K562 (cell line): ENCODE measurements around the gene DCXR. TPM values are rescaled to one million over a fixed set of nuclear protein-coding genes. Genes with fewer than 3 reads are reported as not detected.

Experiments used
- CBX8 ChIP-seq: fragments of 200-600 bp; sonication (generic); IDR thresholded peaks from 2 replicates; pipeline ENCODE4 v1.6.1; 2012; ENCODE audit warnings: borderline replicate concordance, mixed run types, low read depth, mild to moderate bottlenecking, moderate library complexity, mixed read lengths, low read length, control low read depth, inconsistent platforms; ENCODE audit not compliant: poor library complexity, severe bottlenecking; ENCODE audit errors: extremely low read depth
- CHD2 ChIP-seq: IDR thresholded peaks from 2 replicates; pipeline ENCODE4 v1.6.1; 2011; ENCODE audit warnings: low read depth, low read length
- CTCFL ChIP-seq: IDR thresholded peaks from 2 replicates; pipeline ENCODE4 v1.6.1; 2011; ENCODE audit warnings: borderline replicate concordance, low read depth, mild to moderate bottlenecking, moderate library complexity, low read length; ENCODE audit not compliant: insufficient read depth, poor library complexity, severe bottlenecking
- E2F1 ChIP-seq: sonication (generic); formaldehyde crosslinking; IDR thresholded peaks from 2 replicates; pipeline ENCODE4 v1.8.1; 2023; ENCODE audit warnings: mild to moderate bottlenecking, missing genetic modification reagents, moderate library complexity
- ESRRA ChIP-seq: fragments of 450-650 bp; IDR thresholded peaks from 2 replicates; pipeline ENCODE4 v1.6.1; 2014; ENCODE audit warnings: low read depth, mild to moderate bottlenecking, moderate library complexity, borderline replicate concordance
- FOSL1 ChIP-seq: fragments of 200-800 bp; sonication (Bioruptor generic); conservative IDR thresholded peaks from 2 replicates; pipeline ENCODE4 v1.6.1; 2016; ENCODE audit warnings: missing genetic modification characterization, missing compliant biosample characterization
- GABPA ChIP-seq: fragments of 200-800 bp; sonication (Bioruptor generic); conservative IDR thresholded peaks from 2 replicates; pipeline ENCODE4 v1.6.1; 2016; ENCODE audit warnings: low read depth, missing genetic modification characterization, missing compliant biosample characterization
- MNT ChIP-seq, 2 experiments: fragments of 450-650 bp; conservative IDR thresholded peaks; 2 replicates each; pipeline ENCODE4 v1.6.1; 2017; ENCODE audit warnings: mild to moderate bottlenecking in 2 of 2, moderate library complexity in 2 of 2
- NFIC ChIP-seq: fragments of 450-650 bp; IDR thresholded peaks from 2 replicates; pipeline ENCODE4 v1.6.1; 2017; ENCODE audit warnings: mild to moderate bottlenecking, inconsistent platforms
- OTX1 ChIP-seq: fragments of 450-650 bp; formaldehyde crosslinking; IDR thresholded peaks from 2 replicates; pipeline ENCODE4 v1.4.0; 2022; ENCODE audit warnings: mild to moderate bottlenecking
- RBFOX2 ChIP-seq: fragments of 200-400 bp; formaldehyde crosslinking; IDR thresholded peaks from 2 replicates; pipeline ENCODE4 v1.6.1; 2017; ENCODE audit warnings: low read depth, mild to moderate bottlenecking, low read length, moderate library complexity
- RBM14 ChIP-seq: fragments of 200-400 bp; formaldehyde crosslinking; IDR thresholded peaks from 2 replicates; pipeline ENCODE4 v1.6.1; 2018; ENCODE audit warnings: low read depth, mild to moderate bottlenecking, low read length, moderate library complexity, borderline replicate concordance; ENCODE audit not compliant: insufficient read depth
- SIN3A ChIP-seq, 2 experiments: fragments of 150-350 bp in 1 of 2; IDR thresholded peaks; 2 replicates each; pipeline ENCODE4 v1.6.1; 2011 to 2016; ENCODE audit warnings: borderline replicate concordance in 2 of 2, low read depth in 2 of 2, low read length in 2 of 2, mild to moderate bottlenecking in 2 of 2, moderate library complexity in 2 of 2; ENCODE audit not compliant: control insufficient read depth in 1 of 2
- ZFX ChIP-seq: sonication (generic); formaldehyde crosslinking; IDR thresholded peaks from 2 replicates; pipeline ENCODE4 v1.8.0; 2022; ENCODE audit warnings: mild to moderate bottlenecking, missing genetic modification reagents, moderate library complexity
- ZNF551 ChIP-seq: fragments of 250-450 bp; sonication (Bioruptor Pico); IDR thresholded peaks from 2 replicates; pipeline ENCODE4 v1.5.0; 2021; ENCODE audit warnings: mild to moderate bottlenecking, moderate library complexity
- ZNF639 ChIP-seq, 2 experiments: fragments of 200-800 bp in 1 of 2; sonication (Bioruptor generic) in 1 of 2; sonication (generic) in 1 of 2; formaldehyde crosslinking in 1 of 2; IDR thresholded peaks in 1 of 2; conservative IDR thresholded peaks in 1 of 2; 2 replicates each; pipeline versions ENCODE4 v1.5.0 to v1.6.1; 2016 to 2020; ENCODE audit warnings: missing compliant biosample characterization in 1 of 2, missing genetic modification characterization in 1 of 2, missing genetic modification reagents in 1 of 2
- ZNF740 ChIP-seq, 3 experiments: fragments of 200-800 bp in 1 of 3; sonication (Bioruptor generic) in 1 of 3; sonication (generic) in 1 of 3; formaldehyde crosslinking in 1 of 3; IDR thresholded peaks; 2 replicates each; pipeline versions ENCODE4 v1.6.1 to v1.8.0; 2016 to 2022; ENCODE audit warnings: mild to moderate bottlenecking in 2 of 3, missing compliant biosample characterization in 2 of 3, missing genetic modification characterization in 2 of 3, missing genetic modification reagents in 1 of 3
- ZSCAN29 ChIP-seq: fragments of 450-650 bp; IDR thresholded peaks from 2 replicates; pipeline ENCODE4 v1.6.1; 2017
- polyA plus RNA-seq, 8 experiments: library from polyadenylated mRNA; depleted of rRNA in 4 of 8; stranded (reverse) in 5 of 8; unstranded in 3 of 8; fragments of >200 nt; fragmentation: Nextera tagmentation in 2 of 8; fragmentation: Illumina TruSeq in 1 of 8; extraction: Ambion mirVana in 2 of 8; extraction: Trizol in 1 of 8; gene quantifications; 2 replicates each; pipeline versions ENCODE4 v1.2.1 to v1.2.3, GENCODE V29; 2011 to 2014; ENCODE audit warnings: inconsistent platforms in 1 of 8, missing spikeins in 1 of 8
- total RNA-seq, 7 experiments: library from RNA; depleted of rRNA in 6 of 7; stranded (reverse); fragments of >200 nt in 6 of 7; fragmentation: Illumina TruSeq in 2 of 7; extraction: Trizol in 2 of 7; gene quantifications; 2 replicates each; pipeline versions ENCODE4 v1.2.1 to v1.2.3, GENCODE V29; 2011 to 2021; ENCODE audit warnings: low replicate concordance in 1 of 7

Gene DCXR
- total and polyA plus RNA-seq, 9 of the 15 experiments (the other 6 are each of a cell fraction or from before 2014, with no cell fraction given), result 21.3 to 274 (median 156) TPM

GRCh38 chr17:82065193-82065637 is 27.7 kb upstream of the DCXR start (continued):
- TF ChIP-seq ZNF740 (CRISPR knock-in tag; IDR thresholded peaks at IDR 0.05) (no peak), ZNF740 (tag; IDR thresholded peaks at IDR 0.05) (no peak), RBM14 (0 out of 2 replicates have a peak, but pooled peaks have one; percentile 25), ESRRA (no peak), GABPA (tag) (0 out of 2 replicates have a peak, but pooled peaks have one; percentile 79), MNT (conservative IDR thresholded peaks at IDR 0.05) (peak in 1 of 2 experiments; percentile 69; a peak in 2 of 4 replicates), CTCFL (peak; percentile 27), FOSL1 (tag) (0 out of 2 replicates have a peak, but pooled peaks have one; percentile 0), ZFX (CRISPR knock-in tag) (peak; percentile 56), SIN3A (IDR thresholded peaks at IDR 0.05; ENCODE audit: borderline replicate concordance in 2 of 2, control insufficient read depth in 1 of 2, low read depth in 2 of 2, low read length in 2 of 2) (peak in 1 of 2 experiments; percentile 57; a peak in 2 of 4 replicates), NFIC (no peak), OTX1 (no peak), E2F1 (CRISPR knock-in tag) (0 out of 2 replicates have a peak, but pooled peaks have one; percentile 10), RBFOX2 (peak; percentile 44), ZSCAN29 (0 out of 2 replicates have a peak, but pooled peaks have one; percentile 7), CHD2 (peak; percentile 82), CBX8 (no peak), ZNF551 (CRISPR knock-in tag) (no peak), ZNF639 (CRISPR knock-in tag; conservative IDR thresholded peaks at IDR 0.05 in 1 of 2, IDR thresholded peaks at IDR 0.05 in 1 of 2) (no peak)
